ENCODE measurements around the gene POLN.

POLN gene

DNA sequence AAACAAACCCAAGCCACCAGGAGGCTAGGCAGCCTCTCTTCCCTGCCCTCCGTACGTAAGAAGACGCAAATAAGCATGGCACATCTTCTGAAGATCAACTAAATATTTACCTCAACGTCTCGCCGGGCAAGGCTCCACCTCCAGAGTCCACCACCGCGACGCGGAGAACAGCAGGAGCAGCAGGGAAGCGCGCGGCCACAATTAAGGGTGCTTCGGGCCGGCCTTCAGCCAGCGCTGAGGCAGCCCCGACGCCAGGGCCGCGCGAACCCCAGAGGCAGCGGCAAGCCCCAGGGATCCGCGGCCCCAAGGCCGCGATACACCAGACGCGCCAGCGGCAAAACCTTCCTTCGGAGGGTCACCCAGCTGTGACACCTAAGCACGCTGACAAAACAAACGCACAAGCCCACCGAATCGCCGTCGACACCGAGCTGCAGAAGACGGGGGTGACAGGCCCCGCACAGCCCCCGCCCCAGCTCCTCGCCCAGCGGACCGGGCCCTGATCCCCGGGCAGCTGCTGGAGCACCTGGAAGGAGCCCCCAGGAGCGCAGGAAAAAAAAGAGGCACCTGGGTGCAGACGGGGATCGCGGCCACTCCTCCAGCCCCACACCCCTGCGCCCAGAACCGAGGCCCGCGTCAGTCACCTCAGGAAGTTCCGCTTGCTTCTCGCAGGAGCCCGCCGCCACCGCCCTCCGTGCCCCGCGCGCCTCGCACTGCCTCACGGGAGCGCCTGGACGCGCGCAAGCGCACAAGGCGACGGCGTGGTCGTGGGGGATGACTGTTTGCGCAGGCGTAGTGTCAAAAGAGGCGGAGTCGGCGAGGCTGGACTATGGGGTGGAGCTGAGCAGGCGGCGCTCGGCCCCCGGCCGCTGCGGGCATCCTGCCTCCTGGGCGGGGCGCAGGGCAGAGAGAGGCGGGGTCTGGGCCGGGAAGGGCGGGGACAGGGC is at the start of gene POLN, which contains the start of gene HAUS3:
Gene POLN (minus strand): TSS at position 712 of the 944 bp plus-strand sequence. CDS start 12,890 bp downstream, outside the sequence.
Gene HAUS3 (minus strand): TSS at position 712 of the 944 bp plus-strand sequence. CDS start 1,175 bp downstream, outside the sequence.
- DNase-seq (ENCODE audit: low spot score): peak; percentile 100
- TF ChIP-seq, protein P1, sequence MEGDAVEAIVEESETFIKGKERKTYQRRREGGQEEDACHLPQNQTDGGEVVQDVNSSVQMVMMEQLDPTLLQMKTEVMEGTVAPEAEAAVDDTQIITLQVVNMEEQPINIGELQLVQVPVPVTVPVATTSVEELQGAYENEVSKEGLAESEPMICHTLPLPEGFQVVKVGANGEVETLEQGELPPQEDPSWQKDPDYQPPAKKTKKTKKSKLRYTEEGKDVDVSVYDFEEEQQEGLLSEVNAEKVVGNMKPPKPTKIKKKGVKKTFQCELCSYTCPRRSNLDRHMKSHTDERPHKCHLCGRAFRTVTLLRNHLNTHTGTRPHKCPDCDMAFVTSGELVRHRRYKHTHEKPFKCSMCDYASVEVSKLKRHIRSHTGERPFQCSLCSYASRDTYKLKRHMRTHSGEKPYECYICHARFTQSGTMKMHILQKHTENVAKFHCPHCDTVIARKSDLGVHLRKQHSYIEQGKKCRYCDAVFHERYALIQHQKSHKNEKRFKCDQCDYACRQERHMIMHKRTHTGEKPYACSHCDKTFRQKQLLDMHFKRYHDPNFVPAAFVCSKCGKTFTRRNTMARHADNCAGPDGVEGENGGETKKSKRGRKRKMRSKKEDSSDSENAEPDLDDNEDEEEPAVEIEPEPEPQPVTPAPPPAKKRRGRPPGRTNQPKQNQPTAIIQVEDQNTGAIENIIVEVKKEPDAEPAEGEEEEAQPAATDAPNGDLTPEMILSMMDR (IDR thresholded peaks at IDR 0.05; ENCODE audit: extremely low read depth, missing control alignments): no peak

- peak; percentile 52 for DNase-seq (ENCODE audit: low spot score)
- TF ChIP-seq, protein P1 (IDR thresholded peaks at IDR 0.05; ENCODE audit: extremely low read depth, missing control alignments): no peak
Observed at GRCh38 chr4:2290974-2291704, 49.2 kb upstream of the POLN start.

GRCh38 chr4:2290488-2290887 is 48.6 kb upstream of the POLN start:
- DNase-seq (ENCODE audit: low spot score): no peak
- TF ChIP-seq, protein P1 (IDR thresholded peaks at IDR 0.05; ENCODE audit: extremely low read depth, missing control alignments): no peak

GRCh38 chr4:2289955-2290333 is 48.0 kb upstream of the POLN start:
- no peak for DNase-seq (ENCODE audit: low spot score)
- TF ChIP-seq, protein P1 (IDR thresholded peaks at IDR 0.05; ENCODE audit: extremely low read depth, missing control alignments): no peak

DNA sequence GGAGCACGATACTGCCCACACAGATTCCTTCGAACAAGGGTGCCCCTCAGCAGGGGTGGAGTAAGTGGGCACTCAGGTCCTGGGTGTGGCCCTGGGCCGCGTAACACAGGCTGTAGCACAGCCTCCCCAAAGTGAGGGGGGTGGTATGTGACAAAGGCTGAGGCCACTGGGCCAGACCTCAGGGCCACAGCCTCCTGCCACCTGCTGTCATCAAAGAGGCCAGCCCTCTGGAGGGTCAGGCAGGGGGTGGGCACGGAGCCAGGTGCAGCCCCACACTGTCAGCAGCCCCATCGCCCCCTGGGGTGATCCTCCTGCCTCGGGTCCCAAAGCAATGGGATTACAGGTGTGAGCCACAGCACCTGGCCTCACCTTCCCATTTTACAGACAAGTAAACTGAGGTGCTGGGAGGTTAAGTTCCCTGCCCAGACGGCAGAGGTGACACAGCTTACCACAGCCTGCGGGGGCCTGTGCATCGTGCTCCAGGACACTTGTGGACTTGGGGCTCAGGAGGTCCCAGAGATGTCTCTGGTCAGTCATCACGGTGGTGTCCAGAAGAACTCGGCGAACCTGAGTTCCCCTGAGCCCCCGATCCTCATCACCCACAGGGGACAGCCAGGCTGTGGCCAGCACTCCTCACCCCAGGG is 47.5 kb upstream of the POLN start:
- DNase-seq (ENCODE audit: low spot score): no peak
- TF ChIP-seq, protein P1 (IDR thresholded peaks at IDR 0.05; ENCODE audit: extremely low read depth, missing control alignments): no peak

- no peak for DNase-seq (ENCODE audit: low spot score)
- TF ChIP-seq, protein P1 (IDR thresholded peaks at IDR 0.05; ENCODE audit: extremely low read depth, missing control alignments): no peak
Observed at GRCh38 chr4:2288051-2288541, 46.2 kb upstream of the POLN start.
